ENCODE data around the gene FBXL17. TPM values are rescaled to one million over a fixed set of nuclear protein-coding genes. Genes with fewer than 3 reads are reported as not detected.
"Not testable (repeated sequence)": the region's sequence is repeated elsewhere in the genome, so short reads cannot be mapped to it uniquely, and the experiment has no call there.

The FBXL17 gene
- total RNA-seq = 10 to 100 TPM; 12.5 to 14.5 TPM

DNA sequence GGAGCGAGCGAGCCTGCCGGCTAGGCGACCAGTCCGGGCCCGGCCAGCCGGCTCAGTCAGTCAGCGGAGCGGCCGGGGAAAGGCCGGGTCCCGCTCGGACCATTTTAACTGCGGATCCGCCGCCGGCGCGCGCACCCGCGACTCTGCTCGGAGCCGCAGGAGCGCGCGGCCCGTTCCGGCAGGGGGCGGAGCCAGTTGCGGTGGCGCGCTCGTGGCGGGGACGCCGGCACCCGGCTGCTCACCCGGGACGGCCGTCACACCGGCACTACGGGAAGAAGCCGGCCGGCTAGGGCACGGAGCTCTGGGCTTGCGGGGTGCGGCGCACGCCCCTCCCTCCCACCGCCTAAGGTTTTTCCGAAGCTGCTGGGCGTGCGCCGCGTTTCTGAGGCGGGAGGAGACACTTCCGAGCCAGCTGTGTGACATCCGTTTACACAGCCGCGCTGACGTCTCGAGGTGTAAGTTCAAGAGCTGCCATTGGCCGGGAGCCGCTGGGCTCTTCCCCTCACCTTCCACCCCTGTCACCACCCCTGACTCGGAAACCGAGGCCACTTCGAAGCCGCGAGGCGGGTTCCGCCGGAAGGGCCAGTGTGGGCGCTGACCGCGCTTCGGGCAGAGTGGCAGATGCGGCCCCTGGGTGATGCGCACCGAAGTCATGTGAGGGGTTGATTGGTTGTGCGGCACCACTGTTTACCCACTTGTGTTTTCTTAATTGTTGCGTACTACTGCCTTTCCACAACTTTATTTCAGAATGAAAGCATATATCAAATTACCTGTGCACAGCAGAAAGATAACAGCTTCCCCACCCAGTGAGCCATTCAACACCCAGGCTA, at the start of gene FBXL17:
TSS of gene FBXL17 (minus strand) at position 145 of the 830 bp plus-strand sequence.
- ATAC-seq (replicated peaks in 1 of 2) = peak; percentile 86 to 87
- Mint-ChIP-seq H3K27ac (peak within 1 kb of the TSS; percentile 99), H3K4me3 (peak within 1 kb of the TSS; percentile 91 to 94), H3K9me3 (peaks cover 0 to 2% of the 10 kb centered on the region in 2 donors), H3K36me3 (ENCODE audit: insufficient read depth in 2 of 2) (peaks cover 4 to 8% of the 10 kb centered on the region in 2 donors), H3K27me3 (ENCODE audit: low read depth) (no peaks in the 10 kb centered on the region), H3K4me1 (ENCODE audit: low read depth) (peaks cover 29% of the 10 kb centered on the region)
- peak; percentile 93 to 95 for DNase-seq

DNA sequence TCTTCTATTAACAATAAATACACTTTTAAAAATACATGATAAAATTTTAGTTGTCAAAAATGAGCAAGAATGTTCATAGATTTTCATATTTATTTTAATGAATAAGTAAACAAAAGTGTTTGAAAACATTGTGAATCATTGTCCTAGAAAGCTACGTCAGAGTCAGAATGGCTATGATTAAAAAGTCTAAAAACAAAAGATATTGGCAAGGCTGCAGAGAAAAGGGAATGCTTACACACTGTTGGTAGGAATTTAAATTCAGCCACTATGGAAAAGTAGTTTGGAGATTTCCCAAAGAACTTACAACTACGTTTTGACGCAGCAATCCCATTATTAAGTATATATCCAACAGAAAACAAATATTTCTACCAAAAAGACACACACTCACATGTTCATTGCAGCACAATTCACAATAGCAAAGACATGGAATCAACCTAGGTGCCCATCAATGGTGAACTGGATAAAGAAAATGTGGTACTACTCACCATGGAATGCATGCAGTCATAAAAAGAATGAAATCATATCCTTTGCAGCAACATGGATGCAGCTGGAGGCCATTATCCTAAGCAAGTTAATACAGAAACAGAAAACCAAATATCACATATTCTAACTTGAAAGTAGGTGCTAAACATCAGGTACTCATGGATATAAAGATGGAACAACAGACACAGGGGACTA, 49.2 kb upstream of the FBXL17 start:
- DNase-seq (no peak), ATAC-seq (replicated peaks in 1 of 2) (no peak)
- peaks cover 19% of the 10 kb centered on the region for H3K27me3 Mint-ChIP-seq (ENCODE audit: low read depth)
- no peaks in the 10 kb centered on the region for H3K4me1 Mint-ChIP-seq (ENCODE audit: low read depth)
- H3K9me3 Mint-ChIP-seq = peaks cover 0 to 1% of the 10 kb centered on the region in 2 donors
- H3K27ac Mint-ChIP-seq = no peak overlapping the region
- H3K4me3 Mint-ChIP-seq = no peak overlapping the region
- H3K36me3 Mint-ChIP-seq (ENCODE audit: insufficient read depth in 2 of 2) = peaks cover 0 to 2% of the 10 kb centered on the region in 2 donors

DNA sequence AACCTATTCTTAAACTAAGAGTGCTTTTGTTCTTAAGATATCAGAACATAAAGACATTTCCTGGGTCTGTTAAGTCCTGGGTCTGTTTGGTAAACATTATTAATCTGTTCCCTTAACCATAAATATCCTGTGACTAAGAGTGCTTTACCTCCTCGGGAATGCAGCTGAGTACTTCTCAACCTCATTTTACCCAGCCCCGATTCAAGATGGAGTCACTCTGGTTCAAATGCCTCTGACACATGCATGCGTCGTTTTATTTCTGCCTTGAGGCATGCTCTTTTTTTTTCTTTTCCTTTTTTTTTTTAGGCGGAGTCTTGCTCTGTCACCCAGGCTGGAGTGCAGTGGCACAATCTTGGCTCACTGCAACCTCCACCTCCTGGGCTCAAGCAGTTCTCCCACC, 39.8 kb upstream of the FBXL17 start:
- Mint-ChIP-seq H3K9me3 (peaks cover 3 to 8% of the 10 kb centered on the region in 2 donors), H3K4me1 (ENCODE audit: low read depth) (no peaks in the 10 kb centered on the region), H3K27me3 (ENCODE audit: low read depth) (peaks cover 25% of the 10 kb centered on the region), H3K27ac (no peak overlapping the region), H3K36me3 (ENCODE audit: insufficient read depth in 2 of 2) (peaks cover 0 to 2% of the 10 kb centered on the region in 2 donors), H3K4me3 (no peak overlapping the region)
- ATAC-seq (replicated peaks in 1 of 2) (no peak), DNase-seq (no peak)

DNA sequence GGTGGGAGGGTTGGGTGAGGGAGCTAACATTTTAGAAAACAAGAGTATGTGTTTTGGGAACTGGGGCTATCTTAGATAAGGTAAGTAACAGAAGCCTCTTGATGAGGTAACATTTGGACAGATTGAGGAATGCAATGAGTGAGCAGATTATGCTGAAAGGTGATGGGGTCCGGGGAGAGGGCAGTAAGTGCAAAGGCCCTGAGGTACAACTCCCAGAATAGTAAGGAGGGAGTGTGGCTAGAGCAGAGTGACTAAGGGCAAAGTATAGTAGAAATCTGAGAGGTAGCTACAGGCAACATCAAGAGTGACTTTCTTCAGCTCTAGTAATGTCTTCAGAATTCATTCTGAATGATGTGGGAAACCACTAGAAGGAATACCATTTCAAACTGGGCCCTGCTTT, 38.9 kb upstream of the FBXL17 start:
- H3K27me3 Mint-ChIP-seq (ENCODE audit: low read depth) = peaks cover 21% of the 10 kb centered on the region
- no peak overlapping the region for H3K27ac Mint-ChIP-seq
- H3K36me3 Mint-ChIP-seq (ENCODE audit: insufficient read depth in 2 of 2) = peaks cover 0 to 2% of the 10 kb centered on the region in 2 donors
- DNase-seq (no peak), ATAC-seq (replicated peaks in 1 of 2) (no peak)
- H3K4me1 Mint-ChIP-seq (ENCODE audit: low read depth) = no peaks in the 10 kb centered on the region
- peaks cover 3 to 8% of the 10 kb centered on the region in 2 donors for H3K9me3 Mint-ChIP-seq
- H3K4me3 Mint-ChIP-seq = no peak overlapping the region

DNA sequence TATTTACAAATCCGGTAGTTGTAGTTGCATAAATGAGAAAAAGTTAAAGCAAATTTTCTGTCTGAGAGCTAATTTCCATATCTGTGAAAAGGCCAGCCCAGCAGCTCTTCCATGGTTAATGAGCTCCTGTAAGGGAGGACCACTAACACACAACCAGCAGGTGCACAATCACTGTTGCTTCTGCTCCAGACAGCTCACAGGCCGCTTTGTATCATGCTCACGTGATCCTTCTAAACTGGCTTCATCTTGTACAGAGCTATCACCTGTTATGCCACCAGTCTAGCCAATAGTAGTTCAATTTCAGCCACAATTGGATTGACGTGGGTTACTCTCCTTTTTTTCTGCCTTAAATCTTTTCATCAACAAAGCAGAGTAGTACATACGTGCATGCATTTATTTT, 38.3 kb upstream of the FBXL17 start:
- H3K4me3 Mint-ChIP-seq = no peak overlapping the region
- peaks cover 3 to 8% of the 10 kb centered on the region in 2 donors for H3K9me3 Mint-ChIP-seq
- DNase-seq = no peak
- no peak overlapping the region for H3K27ac Mint-ChIP-seq
- no peaks in the 10 kb centered on the region for H3K4me1 Mint-ChIP-seq (ENCODE audit: low read depth)
- H3K36me3 Mint-ChIP-seq (ENCODE audit: insufficient read depth in 2 of 2) = peaks cover 0 to 2% of the 10 kb centered on the region in 2 donors
- peaks cover 15% of the 10 kb centered on the region for H3K27me3 Mint-ChIP-seq (ENCODE audit: low read depth)
- ATAC-seq (replicated peaks in 1 of 2) = no peak

DNA sequence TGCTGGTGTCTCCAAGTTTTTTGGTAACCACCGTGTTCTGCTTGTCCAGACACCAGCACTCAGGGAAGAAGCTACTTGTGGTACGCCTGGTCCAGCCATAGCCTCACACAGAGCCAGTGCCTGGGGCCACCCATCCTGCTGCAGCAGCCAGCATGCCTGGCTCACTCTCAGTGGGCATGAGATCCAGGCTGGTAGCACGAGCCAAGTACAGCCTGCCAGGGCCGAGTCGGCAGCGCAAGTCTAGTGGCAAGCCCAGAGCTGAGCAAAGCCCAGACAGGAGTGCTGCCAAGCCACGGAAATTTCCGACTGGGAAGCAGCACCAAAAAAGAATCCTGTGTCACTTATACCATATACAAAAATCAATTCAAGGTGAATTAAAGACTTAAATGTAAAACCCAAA, 36.3 kb upstream of the FBXL17 start:
- H3K27ac Mint-ChIP-seq = no peak overlapping the region
- no peak for DNase-seq
- no peak for ATAC-seq (replicated peaks in 1 of 2)
- H3K4me3 Mint-ChIP-seq = no peak overlapping the region
- H3K4me1 Mint-ChIP-seq (ENCODE audit: low read depth) = no peaks in the 10 kb centered on the region
- peaks cover 0 to 2% of the 10 kb centered on the region in 2 donors for H3K36me3 Mint-ChIP-seq (ENCODE audit: insufficient read depth in 2 of 2)
- H3K9me3 Mint-ChIP-seq = peaks cover 3 to 11% of the 10 kb centered on the region in 2 donors
- H3K27me3 Mint-ChIP-seq (ENCODE audit: low read depth) = peaks cover 18% of the 10 kb centered on the region

DNA sequence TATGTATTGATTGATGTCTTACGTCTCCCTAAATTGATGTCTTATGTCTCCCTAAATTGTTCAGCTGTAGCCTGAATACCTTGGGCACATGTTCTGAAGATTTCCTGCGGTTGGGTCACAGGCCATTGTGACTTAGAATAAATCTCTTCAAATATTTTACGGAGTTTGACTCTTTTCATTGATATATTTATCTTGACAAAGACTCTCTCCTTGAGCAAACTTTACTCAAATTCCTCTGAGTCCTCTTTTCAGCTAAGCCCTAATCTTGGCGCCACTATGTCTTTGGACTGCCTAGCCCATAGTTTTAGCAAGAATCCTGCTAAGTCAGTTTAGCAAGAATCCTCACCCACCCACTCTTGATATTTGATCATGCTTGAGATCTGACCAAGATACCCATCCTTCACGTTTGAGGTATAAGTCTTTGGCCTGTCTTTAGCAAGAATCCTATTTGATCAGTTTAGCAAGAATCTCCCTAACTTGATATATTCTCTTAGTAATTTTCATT, 35.3 kb upstream of the FBXL17 start:
- Mint-ChIP-seq H3K4me3 (no peak overlapping the region), H3K4me1 (ENCODE audit: low read depth) (no peaks in the 10 kb centered on the region), H3K9me3 (peaks cover 2 to 11% of the 10 kb centered on the region in 2 donors), H3K36me3 (ENCODE audit: insufficient read depth in 2 of 2) (no peaks in the 10 kb centered on the region), H3K27me3 (ENCODE audit: low read depth) (peaks cover 18% of the 10 kb centered on the region), H3K27ac (no peak overlapping the region)
- ATAC-seq (replicated peaks in 1 of 2) (no peak), DNase-seq (no peak)

DNA sequence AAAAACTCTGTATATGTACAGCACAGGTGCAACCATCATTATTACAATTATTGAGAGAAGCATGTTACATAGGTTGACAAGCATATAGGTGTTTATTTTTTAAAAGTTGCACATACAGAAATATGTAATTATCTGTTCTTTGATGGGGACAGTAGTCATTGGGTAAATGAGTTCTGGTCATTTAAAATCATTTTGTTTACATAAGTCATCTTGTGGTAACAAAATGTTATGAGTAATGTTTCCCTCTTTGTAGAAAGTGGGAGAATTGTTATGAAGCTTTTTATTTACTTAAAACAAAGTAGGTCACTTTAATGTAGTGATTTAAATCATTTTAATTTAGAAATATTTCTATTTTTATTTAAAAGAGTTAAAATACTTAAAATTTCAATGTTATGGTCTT, 33.8 kb upstream of the FBXL17 start:
- no peak overlapping the region for H3K4me3 Mint-ChIP-seq
- peaks cover 2 to 11% of the 10 kb centered on the region in 2 donors for H3K9me3 Mint-ChIP-seq
- DNase-seq (no peak), ATAC-seq (replicated peaks in 1 of 2) (no peak)
- H3K4me1 Mint-ChIP-seq (ENCODE audit: low read depth) = no peaks in the 10 kb centered on the region
- H3K27ac Mint-ChIP-seq = peak overlapping the region; percentile 42
- H3K27me3 Mint-ChIP-seq (ENCODE audit: low read depth) = peaks cover 18% of the 10 kb centered on the region
- H3K36me3 Mint-ChIP-seq (ENCODE audit: insufficient read depth in 2 of 2) = no peaks in the 10 kb centered on the region

DNA sequence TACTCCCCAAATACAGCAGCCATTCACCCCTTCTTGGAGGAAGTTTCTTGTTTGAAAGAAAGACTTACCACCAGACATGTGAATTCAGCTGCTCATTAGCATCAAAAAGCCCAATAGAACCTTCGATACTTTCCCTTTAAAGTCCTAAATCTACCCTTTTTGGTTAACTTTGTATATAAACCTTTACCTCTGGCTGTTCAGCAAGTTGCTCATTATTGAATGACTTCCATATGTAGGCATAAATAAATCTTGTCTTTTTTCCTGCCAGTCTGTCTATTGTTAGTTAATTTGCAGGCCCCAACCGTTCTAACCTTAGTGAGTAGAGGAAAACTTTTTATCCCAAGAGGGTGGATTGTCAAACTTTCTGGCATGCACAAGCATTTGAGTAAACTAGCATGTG, 27.9 kb upstream of the FBXL17 start:
- Mint-ChIP-seq H3K9me3 (peaks cover 0 to 3% of the 10 kb centered on the region in 2 donors), H3K36me3 (ENCODE audit: insufficient read depth in 2 of 2) (no peaks in the 10 kb centered on the region), H3K4me1 (ENCODE audit: low read depth) (no peaks in the 10 kb centered on the region), H3K27ac (no peak overlapping the region), H3K27me3 (ENCODE audit: low read depth) (peaks cover 6% of the 10 kb centered on the region), H3K4me3 (no peak overlapping the region)
- no peak for DNase-seq
- no peak for ATAC-seq (replicated peaks in 1 of 2)

DNA sequence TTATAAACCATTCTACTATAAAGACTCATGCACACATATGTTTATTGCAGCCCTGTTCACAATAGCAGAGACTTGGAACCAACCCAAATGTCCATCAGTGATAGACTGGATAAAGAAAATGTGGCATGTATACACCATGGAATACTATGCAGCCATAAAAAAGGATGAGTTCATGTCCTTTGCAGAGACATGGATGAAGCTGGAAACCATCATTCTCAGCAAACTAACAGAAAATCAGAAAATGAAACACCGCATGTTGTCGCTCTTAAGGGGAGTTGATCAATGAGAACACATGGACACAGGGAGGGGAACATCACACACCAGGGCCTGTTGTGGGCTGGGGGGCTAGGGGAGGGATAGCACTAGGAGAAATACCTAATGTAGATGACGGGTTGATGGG, 23.3 kb upstream of the FBXL17 start:
- H3K27ac Mint-ChIP-seq; H3K4me3 Mint-ChIP-seq; H3K36me3 Mint-ChIP-seq (ENCODE audit: insufficient read depth in 2 of 2); ATAC-seq (replicated peaks in 1 of 2); H3K4me1 Mint-ChIP-seq (ENCODE audit: low read depth); DNase-seq: not testable (repeated sequence)
- peaks cover 14% of the 10 kb centered on the region for H3K27me3 Mint-ChIP-seq (ENCODE audit: low read depth)
- peaks cover 0 to 10% of the 10 kb centered on the region in 2 donors for H3K9me3 Mint-ChIP-seq

DNA sequence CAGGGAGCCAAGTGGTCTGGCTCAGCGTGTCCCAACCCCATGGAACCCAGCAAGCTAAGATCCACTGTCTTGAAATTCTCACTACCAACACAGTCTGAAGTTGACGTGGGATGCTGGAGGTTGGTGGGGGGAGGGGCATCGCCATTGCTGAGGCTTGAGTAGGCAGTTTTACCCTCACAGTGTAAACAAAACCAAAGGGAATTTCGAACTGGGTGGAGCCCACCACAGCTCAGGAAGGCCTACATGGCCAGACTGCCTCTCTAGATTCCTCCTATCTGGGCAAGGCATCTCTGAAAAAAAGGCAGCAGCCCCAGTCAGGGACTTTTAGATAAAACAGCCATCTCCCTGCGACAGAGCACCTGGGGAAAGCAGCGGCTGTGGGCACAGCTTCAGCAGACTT, 17.1 kb upstream of the FBXL17 start:
- no peaks in the 10 kb centered on the region for H3K36me3 Mint-ChIP-seq (ENCODE audit: insufficient read depth in 2 of 2)
- ATAC-seq (replicated peaks in 1 of 2) = no peak

DNA sequence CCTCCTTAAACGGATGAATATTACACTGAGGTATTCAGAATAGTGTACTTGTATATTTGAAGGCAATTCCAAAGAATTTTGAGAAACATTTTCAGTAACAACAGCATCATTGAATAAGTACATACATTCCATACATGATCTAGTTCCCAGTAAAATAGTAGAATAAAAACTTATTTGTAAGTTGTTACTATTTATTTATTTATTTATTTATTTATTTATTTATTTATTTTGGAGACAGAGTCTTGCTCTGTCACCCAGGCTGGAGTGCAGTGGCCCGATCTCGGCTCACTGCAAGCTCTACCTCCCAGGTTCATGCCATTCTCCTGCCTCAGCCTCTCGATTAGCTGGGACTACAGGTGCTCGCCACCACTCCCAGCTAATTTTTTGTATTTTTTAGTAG, 14.9 kb upstream of the FBXL17 start:
- H3K4me3 Mint-ChIP-seq; ATAC-seq (replicated peaks in 1 of 2); H3K27ac Mint-ChIP-seq; H3K36me3 Mint-ChIP-seq (ENCODE audit: insufficient read depth in 2 of 2); DNase-seq; H3K4me1 Mint-ChIP-seq (ENCODE audit: low read depth); H3K9me3 Mint-ChIP-seq: not testable (repeated sequence)
- H3K27me3 Mint-ChIP-seq (ENCODE audit: low read depth) = peaks cover 20% of the 10 kb centered on the region

More for the DNA sequence above, 17.1 kb upstream of the FBXL17 start:
- H3K4me3 Mint-ChIP-seq = no peak overlapping the region
- no peak overlapping the region for H3K27ac Mint-ChIP-seq
- peaks cover 24% of the 10 kb centered on the region for H3K27me3 Mint-ChIP-seq (ENCODE audit: low read depth)
- no peaks in the 10 kb centered on the region for H3K4me1 Mint-ChIP-seq (ENCODE audit: low read depth)
- H3K9me3 Mint-ChIP-seq = peaks cover 0 to 9% of the 10 kb centered on the region in 2 donors
- DNase-seq = no peak

DNA sequence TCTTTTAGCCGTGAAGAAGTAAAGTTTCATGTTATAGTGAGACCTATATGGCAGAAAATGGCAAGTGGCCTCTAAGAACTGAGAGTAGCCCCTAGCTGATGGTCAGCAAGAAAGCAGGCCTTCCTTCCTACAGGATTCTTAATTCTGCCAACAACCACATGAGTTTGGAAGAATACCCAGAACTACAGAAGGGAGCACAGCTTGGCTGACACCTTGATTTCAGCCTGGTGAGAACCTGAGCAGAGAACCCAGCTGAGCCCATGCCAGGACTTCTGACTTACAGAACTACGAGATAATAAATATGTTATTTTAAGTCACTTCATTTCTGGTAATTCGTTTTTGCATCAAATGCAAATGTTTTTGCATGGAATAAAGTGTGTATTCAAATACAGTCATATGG, 5.9 kb upstream of the FBXL17 start:
- no peaks in the 10 kb centered on the region for H3K9me3 Mint-ChIP-seq
- H3K27ac Mint-ChIP-seq = no peak overlapping the region
- DNase-seq = no peak
- peaks cover 0 to 1% of the 10 kb centered on the region in 2 donors for H3K36me3 Mint-ChIP-seq (ENCODE audit: insufficient read depth in 2 of 2)
- no peak for ATAC-seq (replicated peaks in 1 of 2)
- no peaks in the 10 kb centered on the region for H3K27me3 Mint-ChIP-seq (ENCODE audit: low read depth)
- H3K4me3 Mint-ChIP-seq = no peak overlapping the region
- H3K4me1 Mint-ChIP-seq (ENCODE audit: low read depth) = peaks cover 11% of the 10 kb centered on the region

Measured in activated T-cell treated with anti-CD3 and anti-CD28 coated beads, Interleukin-2, amount 50 U/mL, for 72 hours (primary cell).